Measurements from ENCODE around the gene SLC11A2.
"Not testable (repeated sequence)": the region's sequence is repeated elsewhere in the genome, so short reads cannot be mapped to it uniquely, and the experiment has no call there.

The SLC11A2 gene

DNA sequence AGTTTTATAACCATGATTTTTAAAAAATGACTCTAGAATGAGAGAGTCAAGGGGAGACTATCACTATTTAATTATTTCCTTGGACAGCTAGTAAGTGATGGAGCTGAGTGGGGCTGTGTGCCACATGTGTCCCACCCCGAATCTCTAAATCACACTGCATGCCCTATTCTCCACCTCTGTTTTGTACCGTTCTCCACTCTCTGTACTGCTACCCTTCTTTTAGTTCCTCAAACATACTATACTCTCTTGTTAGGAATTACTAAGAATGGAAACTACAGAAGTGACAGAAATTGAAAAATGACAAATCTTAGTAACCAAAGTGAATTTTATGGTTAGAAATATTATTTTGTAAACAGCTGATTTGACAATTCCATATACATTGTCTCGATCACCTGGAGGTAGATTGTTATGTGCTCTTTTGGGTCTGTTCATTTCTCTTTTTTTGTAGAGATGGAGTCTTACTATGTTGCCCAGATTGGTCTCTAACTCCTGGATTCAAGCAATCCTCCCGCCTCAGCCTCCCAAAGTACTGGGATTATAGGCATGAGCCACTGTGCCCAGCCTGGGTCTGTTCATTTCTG is 35.9 kb downstream of the SLC11A2 start:
- no peak for DNase-seq

DNA sequence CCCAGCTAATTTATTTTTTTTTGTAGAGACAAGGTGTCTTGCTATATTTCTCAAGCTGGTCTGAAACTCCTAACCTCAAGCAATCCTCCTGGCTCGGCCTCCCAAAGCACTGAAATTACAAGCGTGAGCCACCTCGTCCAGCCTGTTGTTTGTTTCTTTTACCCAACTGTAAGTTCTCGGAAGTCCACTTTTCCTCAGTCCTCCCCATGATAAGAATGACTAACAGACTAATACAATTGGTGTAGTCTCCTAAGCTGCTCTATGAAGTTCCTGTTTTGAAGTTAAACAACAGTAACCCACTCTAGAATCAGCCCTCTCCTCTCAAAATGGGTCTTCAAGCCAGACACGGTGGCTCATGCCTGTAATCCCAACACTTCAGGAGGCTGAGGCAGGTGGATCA is 37.3 kb downstream of the SLC11A2 start:
- DNase-seq: no peak

DNA sequence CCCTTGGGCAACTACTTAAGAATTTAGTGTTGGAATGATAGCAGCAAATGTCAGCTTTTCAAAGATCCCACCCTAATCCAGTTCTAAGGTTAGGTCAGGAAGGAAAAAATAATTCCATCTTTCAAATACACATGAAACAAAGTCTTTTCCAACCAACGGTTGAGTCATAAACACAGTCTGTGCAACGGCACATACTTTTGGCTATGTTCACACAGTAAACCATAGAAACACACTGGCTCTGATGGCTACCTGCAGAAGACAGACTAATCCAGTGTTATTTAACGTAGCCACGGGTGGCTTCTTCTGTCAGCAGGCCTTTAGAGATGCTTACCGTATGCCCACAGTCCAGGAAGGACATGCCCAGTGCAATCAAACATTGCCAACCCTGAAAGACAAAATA is 38.1 kb downstream of the SLC11A2 start:
- DNase-seq: no peak

DNA sequence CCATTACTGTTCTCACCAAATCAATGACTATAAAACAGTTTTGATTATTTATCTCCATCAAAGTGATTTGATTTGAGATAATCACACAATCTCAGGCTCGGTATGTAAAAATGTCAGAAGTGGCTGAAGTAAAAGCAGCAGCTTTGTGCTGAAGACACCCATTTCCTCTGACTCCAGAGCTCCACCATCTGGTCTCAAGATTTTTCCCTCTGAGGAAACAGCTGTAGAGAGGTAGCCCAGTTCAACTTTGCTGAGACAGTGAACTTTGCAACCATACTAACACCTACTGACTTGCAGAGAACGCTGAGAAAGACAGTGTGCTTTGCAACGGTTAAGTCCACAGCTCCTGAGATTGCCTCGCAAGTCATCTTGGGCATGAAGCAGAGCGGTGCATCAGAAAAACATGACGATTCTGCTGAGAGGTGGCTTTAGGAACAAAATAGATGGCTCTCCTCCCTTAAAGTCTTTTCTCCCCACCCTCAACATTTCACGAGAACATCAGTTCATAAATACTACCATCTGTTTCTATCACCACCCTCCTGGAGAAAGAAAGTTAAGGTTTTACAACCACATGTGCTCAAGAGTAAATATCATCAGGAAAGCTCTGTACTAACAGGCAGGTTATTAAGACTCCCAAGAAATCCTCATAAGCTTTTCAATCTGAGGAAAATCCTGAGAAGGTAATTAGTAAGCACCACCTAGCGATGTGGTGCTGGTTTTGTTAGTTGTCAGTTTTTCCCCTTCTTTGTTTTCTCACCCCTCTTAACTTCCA is 39.0 kb downstream of the SLC11A2 start:
- DNase-seq: peak; percentile 48

DNA sequence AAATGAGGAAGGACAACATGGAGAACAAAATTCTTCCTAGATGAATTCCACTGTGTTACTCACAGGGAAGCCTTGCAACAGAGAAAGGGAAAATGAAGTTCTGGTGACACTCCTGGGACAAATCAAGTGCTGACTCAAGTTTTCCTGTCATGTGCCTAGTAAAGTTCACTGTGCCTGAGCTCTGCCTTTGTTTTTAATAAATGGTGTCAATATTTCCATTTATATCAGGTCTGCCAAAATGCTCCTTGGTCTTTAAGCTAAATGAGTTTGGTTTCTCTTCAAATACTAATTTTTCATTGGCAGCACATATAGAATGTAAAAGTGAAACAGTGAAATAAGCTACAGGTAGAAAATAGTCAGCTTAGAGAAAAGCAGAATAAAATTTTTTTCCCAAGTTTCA is 40.9 kb downstream of the SLC11A2 start:
- peak; percentile 24 to 27 for DNase-seq

DNA sequence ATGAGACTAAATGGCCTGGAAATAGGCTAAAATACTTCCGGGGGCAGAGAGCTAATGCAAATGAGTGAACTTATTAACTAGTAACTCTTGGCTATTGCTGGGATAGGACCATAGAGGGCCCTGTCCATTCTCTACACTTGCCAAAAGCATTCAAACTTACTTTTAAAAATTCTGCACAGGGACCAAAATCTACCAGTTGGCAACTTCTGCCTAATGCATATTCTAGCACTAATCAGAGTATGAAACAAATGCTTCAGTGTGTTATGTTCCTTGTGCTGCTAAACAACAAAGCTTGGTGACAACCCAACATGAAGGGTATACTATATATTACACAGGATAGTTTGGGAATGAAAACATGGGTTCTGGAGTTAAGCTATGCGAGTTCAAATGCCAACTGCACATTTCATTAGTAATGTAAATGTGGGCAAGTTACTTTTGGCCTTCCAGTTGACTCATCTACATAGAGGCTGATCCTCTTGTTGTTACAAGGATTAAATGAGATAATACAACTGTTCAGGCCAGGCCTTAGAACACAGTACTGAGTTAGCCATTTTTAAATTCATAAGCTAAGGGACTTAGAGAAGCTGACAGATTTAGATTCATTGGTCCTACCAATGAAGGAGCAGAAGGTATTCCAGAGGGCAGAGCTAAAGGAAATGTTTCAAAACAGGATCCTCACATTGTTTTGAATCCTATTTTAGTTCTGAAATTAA is 41.4 kb downstream of the SLC11A2 start:
- no peak for DNase-seq

DNA sequence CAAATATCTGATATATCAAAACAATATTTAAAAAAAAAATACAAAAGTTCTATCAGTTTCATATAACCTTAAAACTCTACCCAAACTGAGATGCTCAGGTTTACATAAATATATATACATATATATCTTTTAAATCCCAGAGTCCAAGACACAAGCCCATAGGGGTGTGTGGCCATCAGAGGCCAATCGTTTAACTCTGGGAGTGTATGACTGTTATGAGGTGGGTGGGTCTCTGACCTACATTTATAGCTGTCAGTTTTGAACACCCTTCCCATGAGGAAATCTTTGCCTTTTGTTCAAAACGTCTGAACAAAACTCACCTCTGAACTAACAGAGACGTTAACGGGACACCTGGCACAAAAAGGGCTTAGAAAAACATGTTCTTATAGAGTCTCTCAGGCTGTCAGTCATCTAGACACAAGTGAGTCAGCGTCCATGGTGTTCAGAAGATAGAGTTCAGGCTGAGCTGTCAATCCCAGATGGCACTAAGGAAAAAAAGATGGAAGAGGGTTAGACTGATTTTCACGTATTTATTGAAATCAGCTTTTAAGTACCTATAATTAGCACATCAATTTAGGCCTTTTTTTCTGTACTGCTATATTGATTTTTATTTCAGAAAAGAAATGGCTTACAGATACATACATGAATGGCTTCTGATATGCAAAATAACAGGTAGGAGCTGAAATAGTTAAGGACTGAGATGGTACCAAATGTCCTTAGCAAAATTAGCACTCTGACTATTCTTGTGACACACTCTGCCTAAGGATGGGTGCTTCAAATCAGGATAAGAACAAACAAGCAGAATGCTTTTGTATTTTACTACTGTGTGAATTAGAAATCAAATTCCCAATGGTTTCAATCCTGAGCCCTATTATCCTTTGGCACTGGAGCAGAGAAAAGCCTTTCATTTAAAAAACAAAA is 44.6 kb downstream of the SLC11A2 start:
- no peak for DNase-seq

DNA sequence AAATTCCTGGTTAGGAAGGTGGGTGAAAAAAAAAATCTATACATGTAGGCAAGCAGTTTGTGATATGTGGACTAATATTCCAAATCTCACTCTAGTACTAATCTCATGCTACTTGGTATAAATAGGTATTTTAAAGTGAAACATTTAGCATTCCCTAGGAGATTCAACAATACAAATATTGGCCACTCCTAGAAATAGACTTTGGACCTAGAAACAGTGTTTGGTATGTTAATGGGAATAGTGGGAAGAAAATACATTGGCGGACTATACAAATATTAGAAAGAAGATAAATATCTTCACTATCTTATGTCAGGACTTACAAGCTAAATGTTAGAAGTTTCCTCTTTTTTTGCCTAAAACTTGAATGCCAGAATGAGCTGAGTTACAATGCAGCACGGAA is 45.6 kb downstream of the SLC11A2 start:
- no peak for DNase-seq

DNA sequence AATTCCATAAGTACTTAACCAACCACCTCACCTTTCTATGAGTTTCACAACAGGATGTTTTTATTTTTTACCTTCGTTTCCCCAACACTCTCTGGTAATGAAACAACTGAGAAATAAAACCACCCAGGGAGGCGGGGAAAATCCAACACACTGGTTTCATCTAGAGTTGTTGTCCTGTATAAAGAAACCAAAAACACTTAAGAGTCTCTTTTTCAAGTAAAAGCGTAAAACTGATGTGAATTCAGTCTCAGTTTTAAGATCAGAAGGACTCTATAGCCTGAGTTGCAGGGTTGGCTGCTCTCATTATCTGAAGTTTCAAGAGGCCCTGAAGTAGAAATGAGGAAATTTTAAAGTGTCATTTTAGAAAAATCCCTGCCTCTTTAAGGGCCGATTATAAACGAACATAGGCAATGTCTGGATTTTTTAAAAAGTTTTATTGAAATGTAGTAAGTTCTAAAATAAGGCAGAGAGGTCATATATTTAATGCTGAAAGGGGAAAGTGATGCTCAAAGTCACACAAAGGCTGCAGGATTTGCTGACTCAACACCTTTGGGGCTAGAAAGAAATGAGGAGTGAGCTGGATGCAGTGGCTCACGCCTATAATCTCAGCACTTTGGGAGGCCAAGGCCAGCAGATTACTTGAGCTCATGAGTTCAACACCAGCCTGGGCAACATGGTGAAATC is 46.7 kb downstream of the SLC11A2 start:
- no peak for DNase-seq

DNA sequence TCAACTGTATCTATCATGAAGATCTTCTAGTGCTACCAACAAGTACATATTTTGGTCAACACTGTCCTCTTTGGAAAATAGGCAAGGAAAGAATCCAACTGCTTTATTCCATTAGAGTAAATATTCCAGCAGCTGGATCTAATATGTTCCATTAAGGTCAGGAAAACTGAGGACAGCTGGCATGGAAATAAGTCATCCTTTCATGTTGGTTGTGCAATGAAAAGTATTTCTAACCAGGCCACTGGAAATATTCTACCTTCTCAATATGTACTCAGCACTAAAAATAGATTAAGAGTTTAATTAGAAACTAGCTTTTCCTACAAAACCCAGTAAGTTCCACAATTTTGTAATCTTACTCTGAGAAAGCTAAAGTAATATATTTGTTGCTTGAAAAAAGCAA is 54.2 kb downstream of the SLC11A2 start:
- no peak for DNase-seq

DNA sequence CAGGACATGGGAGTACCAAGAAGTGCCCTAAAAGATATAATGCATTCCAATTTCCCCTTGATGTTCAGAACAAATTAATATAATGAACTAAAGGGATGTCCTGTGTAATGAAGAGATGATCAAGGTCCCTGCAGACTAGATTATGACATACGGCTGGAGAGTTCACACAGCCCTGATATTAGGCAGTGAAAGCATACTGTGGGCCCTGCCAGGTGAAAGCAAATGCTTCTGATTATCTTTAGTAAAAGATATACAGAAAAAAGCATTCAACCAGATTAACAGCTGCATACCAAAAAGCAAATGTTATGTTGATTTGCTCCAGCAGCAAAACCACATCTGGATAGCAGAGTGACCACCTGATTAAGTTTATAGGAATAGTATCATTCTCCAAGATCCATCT is 61.8 kb downstream of the SLC11A2 start:
- no peak for DNase-seq

DNA sequence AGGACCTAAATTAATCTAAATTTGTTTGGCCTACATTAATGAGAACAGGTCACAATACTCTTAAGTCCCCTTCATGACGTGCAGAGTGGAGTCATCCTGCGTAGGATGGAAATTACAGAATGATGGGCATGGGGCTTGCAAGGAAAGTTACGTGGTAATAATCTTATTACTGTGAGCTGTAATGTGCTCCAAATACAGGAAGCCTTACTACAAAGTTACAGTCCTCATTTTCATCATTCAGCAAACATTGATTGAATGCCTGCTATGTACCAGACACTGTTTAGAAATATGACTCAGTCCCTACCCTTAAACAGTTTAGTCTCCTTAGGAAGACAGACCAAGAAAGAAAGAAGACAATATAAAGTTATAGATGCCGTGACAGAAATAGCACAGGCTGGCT is 64.5 kb downstream of the SLC11A2 start:
- DNase-seq: no peak

DNA sequence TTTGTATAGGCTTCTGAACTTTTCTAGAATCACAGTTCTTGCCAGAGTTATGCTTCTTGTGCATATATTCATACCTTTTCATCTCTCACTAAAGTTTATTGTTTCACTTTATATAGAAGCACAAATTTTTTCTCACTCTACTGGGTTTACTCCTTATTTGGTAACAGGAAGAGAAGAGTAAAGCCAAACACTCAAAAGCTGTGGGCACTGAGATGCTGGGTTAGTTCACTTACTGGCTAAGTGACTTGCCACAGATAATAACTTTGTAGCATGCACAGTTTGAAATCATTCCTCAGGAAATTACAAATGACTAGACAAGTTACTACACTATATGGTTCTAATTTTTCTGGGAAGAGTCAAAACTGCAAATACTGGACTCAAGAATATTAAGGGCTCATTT is 66.1 kb downstream of the SLC11A2 start:
- DNase-seq: no peak

DNA sequence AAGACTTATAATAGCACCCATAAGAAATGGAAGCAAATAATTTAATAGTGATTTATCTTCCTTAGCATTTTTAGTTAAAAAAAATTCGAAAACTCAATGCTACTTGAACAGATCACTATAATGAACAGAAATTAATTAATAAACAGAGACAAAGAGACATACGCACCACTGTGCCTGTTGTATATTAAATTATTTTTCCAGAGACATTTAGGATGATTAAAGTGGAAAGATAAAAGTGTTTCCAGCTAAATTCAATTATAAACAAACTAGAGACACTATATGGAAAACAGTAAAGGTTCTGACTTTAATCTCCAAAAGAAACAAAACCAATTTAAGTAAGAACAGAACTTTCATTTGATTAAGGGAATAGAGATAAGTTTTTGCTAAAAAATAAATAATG is 70.5 kb downstream of the SLC11A2 start:
- no peak for DNase-seq

DNA sequence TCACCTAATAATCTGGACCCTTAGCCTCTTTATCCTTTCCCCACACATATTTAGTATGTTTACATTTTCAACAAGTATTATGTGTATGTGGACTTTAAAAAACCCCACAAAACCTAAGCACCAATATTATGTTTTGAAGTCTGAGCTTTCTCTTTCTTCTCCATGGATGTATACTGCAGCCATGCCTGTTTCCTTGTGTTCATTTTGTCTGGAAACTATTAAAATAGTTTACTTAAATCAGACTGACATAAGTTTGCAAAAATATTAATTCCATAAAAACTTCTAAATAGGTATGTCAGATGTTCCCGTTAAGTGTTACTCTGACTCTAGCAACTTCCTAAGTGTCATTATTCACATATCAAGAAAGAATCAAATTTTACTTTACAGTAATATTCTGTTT is 70.9 kb downstream of the SLC11A2 start:
- DNase-seq: no peak

DNA sequence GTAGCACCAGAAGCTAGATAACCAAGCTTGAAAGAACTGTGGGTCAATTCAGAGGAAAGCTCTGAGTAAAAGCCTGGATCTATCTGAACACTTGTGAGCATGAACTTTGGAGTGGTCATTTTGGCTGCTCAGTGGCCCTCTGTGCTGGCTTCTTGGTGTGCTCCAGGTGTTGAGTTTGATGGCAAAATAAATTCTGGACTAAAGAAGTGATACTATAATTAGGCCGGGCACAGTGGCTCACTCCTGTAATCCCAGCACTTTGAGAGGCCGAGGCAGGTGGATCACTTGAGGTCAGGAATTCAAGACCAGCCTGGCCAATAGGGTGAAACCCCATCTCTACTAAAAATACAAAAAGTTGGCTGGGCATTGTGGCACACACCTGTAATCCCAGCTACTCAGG is 71.4 kb downstream of the SLC11A2 start:
- not testable (repeated sequence) for DNase-seq

DNA sequence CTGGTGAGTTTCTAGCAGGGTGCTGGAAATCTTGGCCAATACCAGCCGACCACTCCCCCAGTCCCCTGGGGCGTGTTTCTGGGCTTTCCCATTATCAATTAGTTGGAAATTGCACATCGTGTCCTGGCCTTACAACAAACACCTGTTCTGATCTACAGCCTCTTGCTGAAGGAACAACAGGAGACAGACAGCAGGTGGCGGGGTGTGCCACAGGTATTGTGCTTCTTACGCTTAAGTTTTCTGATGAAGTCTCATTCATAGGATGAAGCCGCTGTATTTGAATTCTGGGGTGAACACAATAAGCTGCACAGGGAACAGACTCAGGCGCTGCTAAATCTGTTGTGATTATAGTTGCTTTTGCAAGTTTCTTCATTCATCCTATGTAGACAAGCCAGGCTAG is 73.1 kb downstream of the SLC11A2 start:
- DNase-seq: no peak

DNA sequence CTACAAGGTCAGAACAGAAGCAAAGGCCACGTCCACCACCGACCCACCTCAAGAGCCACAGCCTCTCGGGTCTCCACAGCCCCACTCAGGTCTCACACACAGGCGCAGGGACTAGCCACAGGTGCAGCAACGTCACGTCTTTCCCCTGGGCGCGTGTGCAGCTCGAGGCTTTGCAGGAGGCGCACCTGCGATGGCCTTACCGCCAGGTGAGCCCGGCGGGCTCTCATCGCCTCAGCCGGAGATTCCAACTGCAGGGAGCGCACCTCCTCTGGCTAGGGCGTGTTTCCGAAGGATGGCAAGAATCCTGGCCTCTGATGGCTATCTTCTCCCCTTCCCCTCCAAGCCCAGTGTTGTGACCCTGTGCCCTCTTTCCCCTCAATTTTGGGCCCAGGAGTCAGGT is 73.7 kb downstream of the SLC11A2 start, which contains the start of gene HIGD1C:
Gene HIGD1C (plus strand): TSS at position 35 of the 400 bp plus-strand sequence. CDS start 1,455 bp downstream, outside the sequence.
- DNase-seq: no peak

DNA sequence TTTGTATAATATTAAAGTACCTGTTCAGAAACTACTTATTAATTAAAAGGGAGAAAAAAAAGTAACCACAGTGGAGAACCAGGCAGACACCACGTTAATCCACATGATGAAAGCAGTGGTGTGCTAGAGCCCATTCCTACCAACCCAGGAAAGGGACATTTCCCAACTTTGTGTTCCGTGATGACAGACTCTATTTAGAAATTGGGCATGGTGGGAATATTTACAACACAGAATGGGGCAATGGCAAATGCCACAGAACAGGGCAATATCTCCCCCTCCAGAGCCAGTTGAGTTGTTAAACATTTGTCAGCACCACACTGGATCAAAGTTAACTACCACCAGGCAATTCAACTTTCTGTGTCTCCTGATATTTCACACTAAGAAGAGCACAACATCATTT is 75.1 kb downstream of the SLC11A2 start:
- DNase-seq: peak; percentile 31 to 68

DNA sequence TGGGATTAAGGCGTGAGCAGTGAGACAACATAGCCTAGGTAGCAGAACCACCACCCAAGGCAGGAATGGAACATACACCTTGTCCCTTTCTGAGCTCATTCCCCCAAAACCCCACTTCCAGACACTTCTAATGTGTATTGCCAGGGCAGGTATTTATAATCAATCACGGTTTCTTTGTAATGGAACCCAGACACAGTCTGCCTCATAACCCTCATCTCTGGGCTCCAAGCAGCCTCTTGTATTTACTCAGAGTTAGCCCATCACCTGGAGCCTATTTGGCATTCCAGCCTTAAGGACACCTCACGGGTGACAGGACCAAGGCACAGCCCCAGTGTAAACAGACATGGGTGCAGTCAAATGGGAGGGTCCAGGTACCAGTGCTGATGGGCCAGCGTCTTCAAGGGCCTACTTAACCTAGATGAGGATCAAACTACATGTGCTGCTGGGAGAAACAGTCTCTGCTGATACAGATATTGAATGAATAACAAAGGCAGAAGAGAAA is 76.3 kb downstream of the SLC11A2 start:
- no peak for DNase-seq

DNA sequence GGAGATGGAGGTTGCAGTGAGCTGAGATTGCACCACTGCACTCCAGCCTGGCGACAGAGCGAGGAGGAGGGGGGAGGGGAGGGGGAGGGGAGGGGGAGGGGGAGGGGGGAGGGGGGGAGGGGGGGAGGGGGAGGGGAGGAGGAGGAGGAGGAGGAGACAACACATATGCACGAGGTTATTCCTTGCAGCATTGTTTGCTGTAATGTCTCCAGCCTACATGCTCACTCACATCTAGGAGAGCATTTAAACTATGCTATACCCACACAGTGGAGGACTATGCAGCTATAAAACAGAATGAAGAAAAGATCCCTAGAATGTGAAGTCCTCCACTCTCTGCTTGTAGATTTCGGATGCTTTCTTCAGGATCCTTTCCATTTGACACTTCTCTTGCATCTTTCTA is 77.4 kb downstream of the SLC11A2 start:
- no peak for DNase-seq
